ENCODE results near the gene DCDC1. TPM values are rescaled to one million over a fixed set of nuclear protein-coding genes. Genes with fewer than 3 reads are reported as not detected.
A peak's percentile ranks its signal among the peaks of the same experiment; 100 is the strongest.

DCDC1 gene
- total and polyA plus RNA-seq, 9 of the 15 experiments (the other 6 are each of a cell fraction or from before 2014, with no cell fraction given): 0.05 to 0.18 (median 0.08) TPM; not detected in 3

DNA sequence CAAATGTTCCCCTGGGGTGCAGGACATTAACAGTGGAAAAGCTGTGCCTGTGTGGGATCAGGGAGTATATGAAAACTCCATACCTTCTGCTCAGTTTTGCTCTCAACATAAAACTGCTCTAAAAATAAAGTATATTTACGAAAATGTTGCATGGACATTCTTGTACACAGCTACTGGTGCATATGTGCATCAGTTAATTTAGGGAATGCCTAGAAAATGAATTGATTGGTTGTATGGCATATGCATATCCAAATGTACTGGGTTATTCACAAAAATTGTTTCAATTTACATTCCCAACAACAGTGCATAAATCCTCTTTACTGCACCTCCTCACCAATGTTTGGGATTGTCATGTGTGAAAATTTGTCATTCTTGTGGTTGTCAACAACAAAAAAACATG, 532.3 kb downstream of the DCDC1 start (continued):
- no peak for TF ChIP-seq DACH1 (IDR thresholded peaks at IDR 0.05; ENCODE audit: partially characterized antibody)

DNA sequence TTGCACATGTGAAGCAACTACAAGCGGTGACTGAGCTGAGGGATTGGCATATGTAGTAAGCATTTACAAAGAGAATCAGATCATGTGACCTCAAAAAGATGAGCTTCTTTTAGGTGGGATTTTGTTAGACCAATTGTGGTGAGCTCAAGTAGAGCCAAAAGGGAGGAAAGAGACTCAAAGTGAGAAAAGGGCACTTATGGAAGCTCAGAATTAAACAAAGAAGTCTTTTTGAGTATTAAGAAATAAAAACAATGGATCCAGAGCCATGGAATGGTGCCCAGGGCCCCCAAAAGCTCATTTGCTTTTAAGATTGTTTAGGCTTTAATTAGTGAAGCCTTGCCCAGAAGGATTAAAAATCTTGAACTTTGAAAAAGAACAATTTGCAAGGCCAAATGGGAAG, 536.7 kb downstream of the DCDC1 start:
- in situ Hi-C loops (cut with MboI): no loop called here
- no peak for ATAC-seq
- 0% methylated on average over 1 of the region's 1 CpG for WGBS (ENCODE audit: insufficient coverage, low coverage, missing lambda C conversion rate)

More for the DNA sequence above, 536.7 kb downstream of the DCDC1 start:
- Histone ChIP-seq H3K9ac (ENCODE audit: insufficient read depth in 1 of 2, low read depth in 2 of 2, low read length in 2 of 2) (no peak overlapping the region), H3K36me3 (ENCODE audit: control insufficient read depth, insufficient read depth, low read length) (no peaks in the 10 kb centered on the region), H3K4me1 (replicated peaks in 1 of 2; ENCODE audit: control insufficient read depth in 2 of 2, insufficient read depth in 2 of 2, low read length in 2 of 2) (no peaks in the 10 kb centered on the region), H2AFZ (ENCODE audit: low read depth, low read length) (no peak overlapping the region), H3K79me2 (ENCODE audit: control insufficient read depth, insufficient read depth, low read length) (no peaks in the 10 kb centered on the region), H3K9me3 (replicated peaks; ENCODE audit: control insufficient read depth, insufficient read depth, low read depth, low read length) (no peaks in the 10 kb centered on the region; the same call in 1 of the 2 replicates), H3K27ac (ENCODE audit: extremely low read depth, low read depth, low read length) (no peak overlapping the region), H4K20me1 (replicated peaks; ENCODE audit: control insufficient read depth, insufficient read depth, low read length) (no peaks in the 10 kb centered on the region), H3K4me2 (ENCODE audit: insufficient read depth, low read length) (no peak overlapping the region), H3K9me1 (ENCODE audit: control insufficient read depth, insufficient read depth, low read length) (no peaks in the 10 kb centered on the region), H3K4me3 (no peak overlapping the region), H3K27me3 (ENCODE audit: control insufficient read depth in 2 of 2, insufficient read depth in 2 of 2, low read length in 2 of 2) (no peaks in the 10 kb centered on the region)
- DNase-seq (ENCODE audit: extremely low read depth in 1 of 4, low spot score in 3 of 4) (no peak), FAIRE-seq (no peak)
- no TSS peak for BruUV-seq (replicated peaks)
- intact Hi-C loops (cut with micrococcal nuclease): no loop called here
- POLR2A ChIA-PET: no interaction called here
- CTCF ChIA-PET (ENCODE audit: low intra/inter-chr PET ratio): no interaction called here
- TF ChIP-seq, protein P1, sequence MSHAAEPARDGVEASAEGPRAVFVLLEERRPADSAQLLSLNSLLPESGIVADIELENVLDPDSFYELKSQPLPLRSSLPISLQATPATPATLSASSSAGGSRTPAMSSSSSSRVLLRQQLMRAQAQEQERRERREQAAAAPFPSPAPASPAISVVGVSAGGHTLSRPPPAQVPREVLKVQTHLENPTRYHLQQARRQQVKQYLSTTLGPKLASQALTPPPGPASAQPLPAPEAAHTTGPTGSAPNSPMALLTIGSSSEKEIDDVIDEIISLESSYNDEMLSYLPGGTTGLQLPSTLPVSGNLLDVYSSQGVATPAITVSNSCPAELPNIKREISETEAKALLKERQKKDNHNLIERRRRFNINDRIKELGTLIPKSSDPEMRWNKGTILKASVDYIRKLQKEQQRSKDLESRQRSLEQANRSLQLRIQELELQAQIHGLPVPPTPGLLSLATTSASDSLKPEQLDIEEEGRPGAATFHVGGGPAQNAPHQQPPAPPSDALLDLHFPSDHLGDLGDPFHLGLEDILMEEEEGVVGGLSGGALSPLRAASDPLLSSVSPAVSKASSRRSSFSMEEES (CRISPR knock-in tag; IDR thresholded peaks at IDR 0.05): peak; percentile 52; the same call in 1 of the 2 replicates
- TF ChIP-seq MECOM (CRISPR knock-in tag; IDR thresholded peaks at IDR 0.05) (no peak), CEBPG (CRISPR knock-in tag; IDR thresholded peaks at IDR 0.05) (no peak), CEBPG (tag; conservative IDR thresholded peaks at IDR 0.05 in 1 of 2, IDR thresholded peaks at IDR 0.05 in 1 of 2) (no peak), TSC22D4 (tag; IDR thresholded peaks at IDR 0.05) (no peak), DLX4 (CRISPR knock-in tag; IDR thresholded peaks at IDR 0.05) (no peak)

Measured in K562 (cell line).